ENCODE measurements around the gene VCP.

VCP gene

DNA sequence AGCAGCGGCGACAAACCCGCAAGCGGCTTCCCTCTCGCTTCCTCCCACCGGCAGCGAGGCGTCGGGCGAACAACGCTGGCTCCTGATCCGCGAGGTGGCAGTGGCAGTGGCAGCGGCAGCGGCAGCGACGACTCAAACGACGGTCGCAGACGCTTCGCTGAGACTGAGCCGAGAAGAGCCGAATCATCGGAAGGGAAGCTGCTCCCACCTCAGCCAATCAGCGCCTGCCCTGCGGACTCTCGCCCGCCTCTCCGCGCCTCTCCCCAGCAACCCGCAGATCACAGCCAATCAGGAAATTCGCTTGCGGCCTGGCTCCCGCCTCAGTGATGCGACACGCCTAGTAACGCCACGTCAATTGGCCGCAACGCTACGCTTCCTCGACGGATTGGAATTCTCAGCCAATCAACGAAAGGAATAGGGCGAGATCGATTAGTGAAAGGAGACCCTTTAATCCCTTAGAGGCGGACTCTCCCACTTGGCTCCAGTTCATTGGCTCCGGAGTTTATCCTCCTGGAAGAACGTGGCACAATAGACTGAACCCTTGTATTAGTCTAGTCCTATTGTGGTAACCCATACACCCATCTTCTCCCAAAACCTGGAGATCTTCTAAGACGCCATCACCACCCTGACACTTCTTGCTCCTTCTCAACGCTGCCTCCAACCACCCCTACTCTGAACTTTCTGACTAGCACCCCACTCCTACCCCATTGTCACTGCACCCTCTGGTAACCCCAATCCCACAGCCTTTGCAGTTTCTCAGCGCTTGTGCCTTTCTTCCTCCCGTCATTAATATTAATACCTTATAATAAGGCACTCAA lies at the start of gene VCP:
Gene VCP (minus strand): TSS at position 165 of the 818 bp plus-strand sequence. CDS start 272 bp downstream, outside the sequence.
- peak; percentile 99 for DNase-seq (ENCODE audit: low spot score)

DNA sequence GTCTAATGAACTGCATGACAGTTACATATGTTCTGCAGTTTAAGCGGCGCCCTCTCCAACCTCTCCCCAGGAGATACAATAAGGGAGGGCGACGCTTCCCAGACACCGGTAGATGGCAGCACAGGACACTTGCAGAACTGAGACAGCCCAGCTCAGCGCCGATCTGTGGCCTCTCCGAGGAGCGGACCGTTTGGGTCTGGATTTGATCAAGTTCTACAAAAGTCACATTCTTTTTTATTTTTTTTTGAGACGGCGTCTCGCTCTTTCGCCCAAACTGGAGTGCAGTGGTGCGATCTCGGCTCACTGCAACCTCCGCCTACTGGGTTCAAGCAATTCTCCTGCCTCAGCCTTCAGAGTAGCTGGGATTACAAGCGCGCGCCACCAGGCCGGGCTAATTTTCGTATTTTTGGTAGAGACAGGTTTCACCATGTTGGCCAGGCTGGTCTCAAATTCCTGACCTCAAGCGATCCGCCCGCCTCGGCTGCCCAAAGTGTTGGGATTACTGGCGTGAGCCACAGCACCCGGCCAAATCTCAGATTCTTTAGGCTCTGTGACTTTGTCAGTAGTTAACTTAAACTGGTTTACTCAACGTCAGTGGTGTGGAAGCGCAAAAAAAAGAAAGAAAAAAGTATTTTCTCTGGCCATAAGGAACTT lies 44.6 kb upstream of the VCP start:
- peak; percentile 89 for DNase-seq (ENCODE audit: low spot score)

- DNase-seq (ENCODE audit: low spot score) = no peak
Measured at GRCh38 chr9:35116539-35116897, 44.1 kb upstream of the VCP start.

GRCh38 chr9:35115680-35116538 lies 43.5 kb upstream of the VCP start, which contains the start of gene ATOSB:
ATOSB (minus strand) TSS chr9:35115862; CDS start chr9:35108274, 7,588 bp downstream.
- peak; percentile 95 for DNase-seq (ENCODE audit: low spot score)

DNA sequence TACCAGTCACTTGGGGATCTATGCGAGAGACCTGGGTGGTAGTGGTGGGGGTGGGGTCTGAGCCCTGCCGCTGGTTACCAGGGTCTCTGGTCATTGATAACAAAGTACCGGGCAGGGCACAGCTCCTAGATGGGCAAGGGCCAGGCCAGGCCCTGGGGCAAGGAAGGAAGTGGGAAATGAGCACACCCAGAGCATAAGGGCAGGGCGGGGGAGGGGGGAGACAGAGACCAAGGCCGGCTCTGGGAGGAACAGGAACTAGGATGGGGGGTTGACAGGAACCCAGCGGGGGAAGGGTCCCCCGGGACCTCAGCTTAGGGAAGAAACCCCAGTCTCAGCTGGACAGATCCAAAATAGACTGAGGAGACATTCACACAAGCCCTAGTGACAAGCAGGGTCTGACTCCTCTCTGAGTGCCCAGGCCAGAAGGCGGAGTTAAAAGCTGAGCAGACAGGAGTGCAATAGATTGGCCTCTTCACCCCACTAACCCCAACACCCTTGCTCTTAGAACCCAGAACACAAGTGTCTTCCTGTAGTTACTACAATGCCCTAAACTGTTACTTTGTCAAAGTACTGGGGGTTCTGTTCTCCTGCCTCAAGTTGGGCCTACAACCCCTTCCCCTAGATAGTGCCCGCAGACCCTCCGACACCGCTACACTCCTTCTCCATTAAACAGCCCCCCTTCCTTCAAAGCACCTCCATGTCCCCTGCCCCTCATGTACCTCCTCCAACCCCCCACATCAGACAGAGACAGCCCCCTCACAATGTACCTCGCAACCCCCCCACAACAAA lies 42.6 kb upstream of the VCP start:
- DNase-seq (ENCODE audit: low spot score) = peak; percentile 52

- DNase-seq (ENCODE audit: low spot score) = peak; percentile 93
Measured at GRCh38 chr9:35114113-35114839, 41.9 kb upstream of the VCP start.

DNA sequence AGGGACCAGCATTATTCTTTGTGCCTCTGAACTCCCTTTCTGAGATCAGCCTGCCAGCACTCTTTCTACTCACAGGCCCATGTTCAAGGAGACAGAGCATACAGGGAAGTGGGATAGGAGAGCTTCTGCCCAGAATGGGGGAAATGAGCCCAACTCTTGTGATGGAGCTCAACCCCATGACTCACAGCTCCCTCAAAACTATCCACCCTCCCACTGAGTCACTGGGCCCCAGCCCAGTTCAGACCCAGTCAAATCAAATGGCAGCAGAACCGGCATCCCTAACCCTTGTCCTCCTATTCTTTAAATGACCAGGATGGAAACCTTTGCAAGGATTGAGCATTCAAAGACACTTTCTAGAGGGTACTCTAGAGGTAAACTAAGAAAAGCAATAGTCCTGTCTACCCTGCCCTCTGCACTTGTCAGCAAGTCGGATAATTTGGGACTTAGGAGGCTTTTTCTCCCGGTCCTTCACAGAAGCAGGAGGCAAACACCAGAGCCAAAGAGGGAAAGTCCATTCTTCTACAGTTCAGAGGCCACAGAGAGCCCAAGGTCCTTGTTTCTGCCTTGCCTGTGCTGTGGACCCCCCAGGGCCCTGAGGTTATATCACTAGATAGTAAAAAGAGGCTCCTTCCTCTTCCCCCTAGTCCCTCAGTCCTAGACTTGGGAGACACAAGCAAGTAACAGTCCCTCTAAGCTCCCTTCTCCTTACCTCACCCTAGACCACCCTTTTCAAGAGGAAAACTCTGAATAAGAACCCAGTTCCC lies 40.0 kb upstream of the VCP start:
- DNase-seq (ENCODE audit: low spot score) = peak; percentile 81

DNA sequence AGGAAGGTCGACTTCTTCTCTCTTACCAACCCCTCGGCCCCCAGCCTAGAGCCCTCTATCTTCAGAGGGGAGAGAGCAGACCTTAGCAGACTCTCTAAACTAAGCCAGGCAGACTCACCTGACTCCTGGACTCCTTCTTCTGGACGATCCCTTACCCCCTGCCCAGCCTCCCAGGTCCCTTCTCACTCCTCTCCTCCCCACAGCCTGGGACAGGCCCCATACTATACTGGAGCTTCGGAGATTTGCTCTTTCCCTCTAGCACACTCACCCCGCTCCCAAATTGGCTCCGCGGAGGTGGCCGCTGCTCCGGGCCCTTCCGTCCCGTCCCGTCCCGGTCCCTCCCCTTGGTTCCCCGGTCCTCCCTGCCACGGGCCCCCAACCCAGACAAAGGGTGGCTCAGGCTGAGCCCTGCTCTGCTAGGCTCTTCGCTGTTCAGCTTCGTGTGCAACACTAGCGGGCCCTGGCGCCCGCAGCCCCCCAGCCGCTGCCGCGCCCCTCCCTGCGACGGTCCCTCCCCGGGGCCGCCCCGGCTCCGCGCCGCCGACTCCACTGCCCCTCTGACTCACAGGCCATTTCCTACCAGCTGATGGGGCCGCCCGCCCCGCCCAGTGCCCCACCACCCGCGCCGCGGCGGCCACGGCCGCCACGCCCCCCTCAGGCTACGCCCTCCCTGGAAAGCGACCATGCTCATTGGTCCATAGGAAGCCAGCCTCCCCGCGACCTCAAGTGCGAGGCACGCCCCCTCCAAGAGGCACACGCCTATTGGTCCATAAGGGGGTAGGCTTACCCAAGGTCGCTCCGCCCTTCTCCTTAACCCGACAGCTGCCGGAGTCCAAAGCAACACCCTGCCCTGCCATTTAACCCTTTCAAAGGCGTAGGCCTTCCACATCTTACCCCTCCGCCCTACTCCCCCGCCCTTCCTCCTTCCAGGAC lies 38.8 kb upstream of the VCP start:
- peak; percentile 97 for DNase-seq (ENCODE audit: low spot score)

- DNase-seq (ENCODE audit: low spot score) = peak; percentile 70
Measured at GRCh38 chr9:35110327-35110761, 37.9 kb upstream of the VCP start.

- DNase-seq (ENCODE audit: low spot score) = no peak
Measured at GRCh38 chr9:35108946-35109575, 36.6 kb upstream of the VCP start.

GRCh38 chr9:35108461-35108860 lies 36.0 kb upstream of the VCP start:
- DNase-seq (ENCODE audit: low spot score) = no peak

DNA sequence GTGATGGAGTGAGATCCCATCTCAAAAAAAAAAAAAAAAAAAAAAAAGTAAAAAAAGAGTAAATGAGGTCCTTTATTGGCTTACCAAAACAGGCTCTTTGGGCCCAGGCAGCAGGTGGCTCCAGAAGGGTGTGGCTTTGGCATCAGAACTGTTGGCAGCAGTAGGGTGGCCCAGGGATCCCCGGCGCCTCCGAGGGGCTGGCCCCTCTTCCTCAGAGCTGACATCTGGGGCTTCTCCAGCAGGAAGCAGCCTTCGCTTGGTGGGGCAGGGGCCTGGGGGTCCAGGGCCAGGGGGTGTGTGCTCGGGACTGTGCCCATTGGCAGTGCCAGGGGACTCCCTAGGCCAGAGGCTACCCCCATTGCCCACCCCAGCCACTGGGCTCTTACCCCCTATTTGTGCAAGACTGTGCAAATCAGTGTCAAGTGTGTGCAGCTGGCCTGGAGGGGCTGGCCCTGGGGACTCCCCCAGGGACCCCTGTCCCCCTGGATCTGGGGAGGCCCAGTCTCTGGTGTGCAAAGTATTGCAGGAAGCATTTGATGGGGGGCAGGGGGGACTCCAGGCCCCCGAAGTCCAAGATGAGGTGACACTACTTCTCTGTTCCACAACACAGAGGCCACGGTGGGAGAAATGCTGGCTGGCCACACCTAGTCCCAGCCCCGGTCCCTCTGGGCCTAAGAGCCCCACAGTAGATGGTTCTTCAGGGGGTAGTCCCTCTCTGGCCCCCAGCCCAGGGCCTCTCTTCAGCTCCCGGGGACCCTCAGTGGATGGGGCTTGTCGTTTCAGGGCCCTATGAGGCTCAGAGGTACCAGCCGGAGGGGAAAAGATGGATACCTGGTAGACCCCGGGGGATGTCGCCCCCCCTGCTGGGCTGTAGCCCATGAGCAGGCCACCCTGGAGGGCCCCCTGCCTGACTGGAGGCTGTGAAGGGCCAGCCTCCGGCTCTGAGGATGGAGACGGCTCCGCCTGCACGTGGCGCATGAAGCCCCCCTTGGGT lies 35.2 kb upstream of the VCP start:
- no peak for DNase-seq (ENCODE audit: low spot score)

DNA sequence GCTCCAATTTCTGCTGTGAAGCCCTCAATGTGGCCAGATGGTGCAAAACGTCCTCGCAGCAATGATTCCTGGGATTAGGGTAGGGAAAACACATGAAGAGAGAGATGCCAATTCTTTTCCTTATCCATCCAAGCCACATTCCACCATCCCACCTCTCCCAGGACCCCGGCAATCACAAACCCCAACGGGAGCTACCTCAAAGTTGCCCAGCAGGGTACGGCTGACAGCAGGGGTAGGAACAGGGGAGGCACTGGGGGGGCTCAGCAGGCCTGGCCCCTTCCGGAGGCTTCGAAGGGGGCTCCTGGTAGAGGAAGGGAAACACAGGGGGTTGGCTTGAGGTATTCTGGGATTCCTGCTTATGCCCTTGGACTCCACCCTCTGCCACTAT lies 33.9 kb upstream of the VCP start:
- DNase-seq (ENCODE audit: low spot score) = no peak

- DNase-seq (ENCODE audit: low spot score) = no peak
Measured at GRCh38 chr9:35105571-35106342, 33.3 kb upstream of the VCP start.

DNA sequence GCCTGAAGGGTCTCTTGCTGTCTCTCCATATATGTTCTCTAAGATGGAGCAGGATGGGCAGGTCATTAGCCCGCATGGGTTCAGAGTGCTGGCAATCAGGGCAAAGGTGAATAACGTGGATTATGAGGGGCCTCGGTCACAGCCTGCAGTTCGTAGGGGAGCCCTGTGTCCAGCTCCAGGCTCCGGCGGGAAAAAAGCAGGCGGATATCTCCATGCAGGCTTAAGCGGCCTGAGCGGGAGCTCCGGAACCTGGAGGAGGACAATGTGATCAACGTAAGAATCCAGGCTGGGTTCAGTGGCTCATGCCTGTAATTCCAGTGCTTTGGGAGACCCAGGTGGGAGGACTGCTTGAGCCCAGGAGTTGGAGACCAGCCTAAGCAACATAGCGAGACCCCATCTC lies 32.7 kb upstream of the VCP start:
- DNase-seq (ENCODE audit: low spot score) = no peak

- DNase-seq (ENCODE audit: low spot score) = no peak
Measured at GRCh38 chr9:35104586-35104985, 32.2 kb upstream of the VCP start.
